Activated CD8-positive, alpha-beta memory T cell treated with anti-CD3 and anti-CD28 coated beads, Interleukin-2, amount 10 ng/mL, durations not matched to agents 7 days and 5 days (primary cell): ENCODE measurements around the gene ANO4. TPM values are rescaled to one million over a fixed set of nuclear protein-coding genes. Genes with fewer than 3 reads are reported as not detected.
"Not testable (repeated sequence)": the region's sequence is repeated elsewhere in the genome, so short reads cannot be mapped to it uniquely, and the experiment has no call there.

Source experiments
- ATAC-seq: fragments of 150-1000 bp; cut with Tn5 transposase; one replicate; pipeline ENCODE4 v1.10.0; 2021; ENCODE audit warnings: moderate library complexity
- CTCF ChIA-PET: fragments of 350-600 bp; sonication (Branson Sonifier 250); formaldehyde crosslinking; loops from one replicate; lab custom pipeline; 2021; ENCODE audit warnings: antibody characterized with exemption; lab: Charles Lee
- DNase-seq: peaks from one replicate; pipeline ENCODE4 v3.0.0-alpha.2; 2020
- H3K27ac Mint-ChIP-seq: one replicate; pipeline ENCODE4 v1.8.0; 2021; ENCODE audit warnings: mild to moderate bottlenecking, mixed read lengths
- H3K27me3 Mint-ChIP-seq: one replicate; pipeline ENCODE4 v1.8.0; 2021; ENCODE audit warnings: mixed read lengths
- H3K36me3 Mint-ChIP-seq: one replicate; pipeline ENCODE4 v1.8.0; 2021; ENCODE audit warnings: mild to moderate bottlenecking, mixed read lengths
- H3K4me1 Mint-ChIP-seq: one replicate; pipeline ENCODE4 v1.8.0; 2021; ENCODE audit warnings: mixed read lengths
- H3K4me3 Mint-ChIP-seq: one replicate; pipeline ENCODE4 v1.8.0; 2021; ENCODE audit warnings: mild to moderate bottlenecking, moderate library complexity, mixed read lengths
- H3K9me3 Mint-ChIP-seq: one replicate; pipeline ENCODE4 v1.8.0; 2022; ENCODE audit warnings: low read depth, mixed read lengths
- total RNA-seq, 2 experiments: library from RNA; stranded (reverse); gene quantifications; one replicate each; pipeline ENCODE4 v1.2.3, GENCODE V29; 2021

The ANO4 gene
- total RNA-seq, 2 experiments from 2014 or later = not detected

- CTCF ChIA-PET = no interaction called here
- no peaks in the 10 kb centered on the region for H3K9me3 Mint-ChIP-seq
- H3K27ac Mint-ChIP-seq = no peak overlapping the region
- H3K36me3 Mint-ChIP-seq = no peaks in the 10 kb centered on the region
- no peaks in the 10 kb centered on the region for H3K4me1 Mint-ChIP-seq
- ATAC-seq (no peak), DNase-seq (no peak)
- H3K4me3 Mint-ChIP-seq = no peak overlapping the region
- H3K27me3 Mint-ChIP-seq = no peaks in the 10 kb centered on the region
Observed at GRCh38 chr12:101068836-101069235, 274.3 kb downstream of the ANO4 start.

GRCh38 chr12:101074940-101075680 is 280.5 kb downstream of the ANO4 start:
- Mint-ChIP-seq H3K4me1 (peaks cover 7% of the 10 kb centered on the region), H3K36me3 (no peaks in the 10 kb centered on the region), H3K4me3 (no peak overlapping the region), H3K27me3 (no peaks in the 10 kb centered on the region), H3K27ac (no peak overlapping the region), H3K9me3 (no peaks in the 10 kb centered on the region)
- DNase-seq (no peak), ATAC-seq (no peak)
- CTCF ChIA-PET = no interaction called here

DNA sequence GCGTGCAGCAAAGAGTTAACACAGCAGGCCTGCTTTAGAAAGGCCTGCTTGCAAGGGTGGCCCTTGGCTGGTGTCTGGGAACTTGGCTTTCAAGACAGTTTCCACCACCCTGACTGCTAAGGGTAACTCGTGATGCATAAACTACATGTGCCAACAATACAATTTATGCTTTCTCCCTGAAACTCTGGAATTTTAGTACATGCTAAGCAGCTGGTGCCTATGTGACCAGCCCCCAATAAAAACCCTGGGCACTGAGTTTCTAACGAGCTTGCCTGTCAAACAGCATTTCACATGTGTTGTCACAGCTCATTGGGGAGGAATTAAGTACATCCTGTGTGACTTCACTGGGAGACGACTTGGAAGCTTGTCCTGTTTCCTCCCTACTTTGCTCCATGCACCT is 282.3 kb downstream of the ANO4 start:
- H3K4me1 Mint-ChIP-seq = peaks cover 7% of the 10 kb centered on the region
- no peaks in the 10 kb centered on the region for H3K9me3 Mint-ChIP-seq
- ATAC-seq (no peak), DNase-seq (no peak)
- H3K27me3 Mint-ChIP-seq = no peaks in the 10 kb centered on the region
- H3K27ac Mint-ChIP-seq = no peak overlapping the region
- CTCF ChIA-PET = no interaction called here
- no peak overlapping the region for H3K4me3 Mint-ChIP-seq
- H3K36me3 Mint-ChIP-seq = no peaks in the 10 kb centered on the region

DNA sequence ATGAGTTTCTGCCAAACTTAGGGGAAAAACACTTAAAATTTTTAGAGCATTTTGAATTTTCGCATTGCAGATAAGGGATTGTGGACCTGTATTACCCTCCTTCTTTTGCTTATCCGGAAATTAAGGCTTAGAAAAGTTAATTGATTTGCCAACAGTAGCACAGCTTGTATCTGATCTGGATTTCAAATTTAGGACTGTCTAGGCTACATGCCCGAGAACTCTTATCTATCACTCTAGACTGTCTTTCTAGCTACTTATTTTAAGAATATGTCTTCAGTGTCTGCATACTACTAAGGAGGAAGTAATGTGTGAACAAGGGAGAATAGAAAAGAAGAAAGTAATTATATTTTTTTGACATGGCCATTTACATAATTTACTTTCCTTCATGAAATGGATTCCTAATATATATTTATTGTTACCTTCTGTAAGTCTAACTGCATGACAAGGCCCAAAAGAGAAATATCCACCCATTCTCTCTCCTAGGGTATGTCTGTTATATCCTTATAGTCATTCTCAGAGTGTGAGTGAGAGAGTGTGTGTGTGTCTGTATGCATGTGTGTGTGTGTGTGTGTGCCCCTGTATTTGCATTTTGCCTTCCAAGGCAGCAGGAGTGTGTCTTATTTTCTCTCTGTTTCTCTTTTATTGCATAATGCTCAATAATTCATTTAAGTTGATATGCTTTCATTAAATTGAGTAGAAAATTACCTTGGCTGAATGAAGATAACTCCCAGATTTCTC is 283.4 kb downstream of the ANO4 start:
- H3K36me3 Mint-ChIP-seq = no peaks in the 10 kb centered on the region
- no peak overlapping the region for H3K4me3 Mint-ChIP-seq
- ATAC-seq (no peak), DNase-seq (no peak)
- no peaks in the 10 kb centered on the region for H3K27me3 Mint-ChIP-seq
- peaks cover 7% of the 10 kb centered on the region for H3K4me1 Mint-ChIP-seq
- H3K27ac Mint-ChIP-seq = no peak overlapping the region
- H3K9me3 Mint-ChIP-seq = no peaks in the 10 kb centered on the region
- CTCF ChIA-PET = no interaction called here

GRCh38 chr12:101078536-101079285 is 284.1 kb downstream of the ANO4 start:
- DNase-seq = no peak
- CTCF ChIA-PET = no interaction called here
- Mint-ChIP-seq H3K27me3 (peaks cover 3% of the 10 kb centered on the region), H3K4me3 (no peak overlapping the region), H3K4me1 (peaks cover 7% of the 10 kb centered on the region), H3K36me3 (no peaks in the 10 kb centered on the region), H3K9me3 (no peaks in the 10 kb centered on the region), H3K27ac (no peak overlapping the region)
- no peak for ATAC-seq

- peaks cover 3% of the 10 kb centered on the region for H3K27me3 Mint-ChIP-seq
- ATAC-seq (no peak), DNase-seq (no peak)
- H3K4me3 Mint-ChIP-seq = no peak overlapping the region
- no peaks in the 10 kb centered on the region for H3K9me3 Mint-ChIP-seq
- CTCF ChIA-PET = no interaction called here
- no peak overlapping the region for H3K27ac Mint-ChIP-seq
- H3K36me3 Mint-ChIP-seq = no peaks in the 10 kb centered on the region
- H3K4me1 Mint-ChIP-seq = peaks cover 2% of the 10 kb centered on the region
Observed at GRCh38 chr12:101082706-101083105, 288.1 kb downstream of the ANO4 start.

DNA sequence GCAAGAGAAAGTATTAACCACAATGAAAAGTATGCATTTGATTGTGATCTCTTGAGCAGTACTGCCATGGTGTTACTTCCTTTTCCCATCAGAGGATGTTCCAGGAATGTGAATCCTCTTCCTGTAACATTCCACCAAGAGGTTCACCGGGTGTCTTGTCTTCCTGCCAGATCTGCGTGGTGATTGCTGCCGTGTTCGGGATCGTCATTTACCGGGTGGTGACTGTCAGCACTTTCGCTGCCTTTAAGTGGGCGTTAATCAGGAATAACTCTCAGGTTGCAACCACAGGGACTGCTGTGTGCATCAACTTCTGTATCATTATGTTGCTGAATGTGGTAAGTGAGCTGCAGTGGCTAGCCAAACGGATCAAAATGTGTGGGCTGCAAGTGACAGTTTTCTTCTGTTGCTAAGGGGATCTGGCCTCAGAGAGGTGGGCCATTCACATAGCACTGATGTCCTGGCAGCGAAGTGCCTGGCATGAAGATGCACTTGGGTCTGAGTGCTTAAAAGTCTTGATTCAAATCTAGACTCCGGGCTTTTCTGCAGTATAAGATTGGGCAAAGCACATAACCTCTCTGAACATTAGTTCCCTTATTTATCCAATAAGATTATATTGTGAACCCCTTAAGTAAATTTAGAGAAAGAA is 292.0 kb downstream of the ANO4 start:
- CTCF ChIA-PET = no interaction called here
- no peak for ATAC-seq
- no peak for DNase-seq
- H3K9me3 Mint-ChIP-seq = no peaks in the 10 kb centered on the region
- no peaks in the 10 kb centered on the region for H3K4me1 Mint-ChIP-seq
- no peak overlapping the region for H3K4me3 Mint-ChIP-seq
- H3K27ac Mint-ChIP-seq = no peak overlapping the region
- H3K27me3 Mint-ChIP-seq = peaks cover 3% of the 10 kb centered on the region
- H3K36me3 Mint-ChIP-seq = no peaks in the 10 kb centered on the region

DNA sequence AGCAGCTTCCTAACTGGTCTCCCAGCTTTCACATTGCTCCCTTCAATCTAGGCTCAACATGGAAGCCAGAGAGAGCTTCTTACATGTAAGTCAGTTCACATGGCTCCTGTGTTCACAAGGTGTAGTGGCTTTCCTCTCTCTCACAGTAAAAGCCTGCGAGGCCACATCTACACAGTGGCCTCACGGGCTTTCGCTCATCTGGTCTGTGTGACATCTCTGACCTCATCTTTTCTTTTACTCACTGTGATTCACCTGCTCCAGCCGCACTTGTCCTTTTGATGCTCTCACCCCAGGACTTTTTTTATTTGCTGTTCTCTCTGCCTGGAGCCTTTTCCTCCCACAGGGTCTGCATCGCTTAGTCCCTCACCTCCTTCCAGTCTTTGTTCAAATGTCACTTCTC is 293.3 kb downstream of the ANO4 start:
- no peaks in the 10 kb centered on the region for H3K36me3 Mint-ChIP-seq

GRCh38 chr12:101089271-101089670 is 294.7 kb downstream of the ANO4 start:
- Mint-ChIP-seq H3K27me3 (no peaks in the 10 kb centered on the region), H3K4me1 (no peaks in the 10 kb centered on the region), H3K4me3 (no peak overlapping the region), H3K9me3 (no peaks in the 10 kb centered on the region), H3K27ac (no peak overlapping the region), H3K36me3 (no peaks in the 10 kb centered on the region)
- CTCF ChIA-PET = no interaction called here
- DNase-seq = no peak
- no peak for ATAC-seq

More for the DNA sequence above, 293.3 kb downstream of the ANO4 start:
- DNase-seq = no peak
- ATAC-seq = no peak
- Mint-ChIP-seq H3K9me3 (no peaks in the 10 kb centered on the region), H3K27me3 (peaks cover 3% of the 10 kb centered on the region), H3K4me3 (no peak overlapping the region), H3K4me1 (no peaks in the 10 kb centered on the region), H3K27ac (no peak overlapping the region)
- CTCF ChIA-PET = no interaction called here

DNA sequence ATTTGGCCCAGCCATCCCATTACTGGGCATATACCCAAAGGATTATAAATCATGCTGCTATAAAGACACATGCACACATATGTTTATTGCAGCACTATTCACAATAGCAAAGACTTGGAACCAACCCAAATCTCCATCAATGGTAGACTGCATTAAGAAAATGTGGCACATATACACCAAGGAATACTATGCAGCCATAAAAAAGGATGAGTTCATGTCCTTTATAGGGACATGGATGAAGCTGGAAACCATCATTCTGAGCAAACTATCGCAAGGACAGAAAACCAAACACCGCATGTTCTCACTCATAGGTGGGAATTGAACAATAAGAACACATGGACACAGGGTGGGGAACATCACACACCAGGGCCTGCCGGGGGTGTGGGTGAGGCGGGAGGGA is 295.6 kb downstream of the ANO4 start:
- H3K27me3 Mint-ChIP-seq, CTCF ChIA-PET, ATAC-seq: not testable (repeated sequence)

DNA sequence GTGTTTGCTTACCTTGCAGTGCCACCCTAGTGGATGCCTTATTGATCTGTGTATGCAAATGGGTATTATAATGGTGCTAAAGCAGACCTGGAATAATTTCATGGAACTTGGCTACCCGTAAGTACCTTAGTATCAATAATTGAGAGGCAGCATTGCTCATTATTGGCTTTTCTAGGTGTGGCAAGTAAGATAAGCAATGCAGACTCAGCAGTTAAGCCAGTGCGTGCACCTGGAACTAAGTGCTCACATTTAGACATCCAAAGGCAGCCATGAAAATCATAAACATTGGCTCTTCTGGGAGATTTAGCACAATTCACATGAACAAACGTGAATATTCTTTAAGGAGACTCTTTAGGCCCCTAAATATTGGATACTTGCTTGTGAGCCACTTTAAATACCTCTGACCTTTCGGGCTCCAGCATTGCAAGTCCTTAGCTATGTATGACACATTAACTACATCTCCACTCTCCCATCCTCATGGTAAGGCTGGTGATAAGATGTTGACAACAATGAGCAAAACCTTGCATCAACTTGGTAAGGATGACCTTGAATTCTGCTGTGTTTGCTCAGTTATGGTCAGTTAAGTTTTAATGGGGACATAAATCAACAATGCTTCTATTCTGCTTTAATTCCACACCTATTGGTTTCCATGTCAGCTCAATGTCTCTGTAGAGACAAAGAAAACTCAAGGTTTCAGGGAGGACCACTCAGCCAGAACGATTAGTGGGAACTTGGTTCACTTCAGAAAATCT is 303.4 kb downstream of the ANO4 start:
- no peaks in the 10 kb centered on the region for H3K4me1 Mint-ChIP-seq
- H3K9me3 Mint-ChIP-seq = no peaks in the 10 kb centered on the region
- CTCF ChIA-PET = no interaction called here
- H3K27ac Mint-ChIP-seq = no peak overlapping the region
- H3K36me3 Mint-ChIP-seq = no peaks in the 10 kb centered on the region
- no peak overlapping the region for H3K4me3 Mint-ChIP-seq
- ATAC-seq = no peak
- H3K27me3 Mint-ChIP-seq = no peaks in the 10 kb centered on the region
- DNase-seq = no peak

More for the DNA sequence above, 295.6 kb downstream of the ANO4 start:
- H3K4me1 Mint-ChIP-seq, H3K4me3 Mint-ChIP-seq, H3K27ac Mint-ChIP-seq, H3K36me3 Mint-ChIP-seq, H3K9me3 Mint-ChIP-seq, DNase-seq: not testable (repeated sequence)

- Mint-ChIP-seq H3K27ac (no peak overlapping the region), H3K4me3 (no peak overlapping the region), H3K9me3 (no peaks in the 10 kb centered on the region), H3K27me3 (no peaks in the 10 kb centered on the region), H3K36me3 (no peaks in the 10 kb centered on the region), H3K4me1 (no peaks in the 10 kb centered on the region)
- ATAC-seq (no peak), DNase-seq (no peak)
- CTCF ChIA-PET = no interaction called here
Observed at GRCh38 chr12:101107032-101107763, 312.6 kb downstream of the ANO4 start.
